OCI-LY3 (cell line): ENCODE measurements around the gene VGLL4.

Experiments
- EZH2phosphoT487 ChIP-seq: fragments of 200-600 bp; shearing (Covaris generic); IDR thresholded peaks from 2 replicates; pipeline ENCODE4 v1.6.1; 2018; ENCODE audit warnings: antibody characterized with exemption, mixed run types, low read depth
- TF ChIP-seq, protein P1 (sequence below): fragments of 200-600, 300-600 bp; sonication (generic); IDR thresholded peaks from 2 replicates; pipeline ENCODE4 v1.5.1; 2014; ENCODE audit warnings: antibody characterized with exemption, low read length, low read depth

DNA sequence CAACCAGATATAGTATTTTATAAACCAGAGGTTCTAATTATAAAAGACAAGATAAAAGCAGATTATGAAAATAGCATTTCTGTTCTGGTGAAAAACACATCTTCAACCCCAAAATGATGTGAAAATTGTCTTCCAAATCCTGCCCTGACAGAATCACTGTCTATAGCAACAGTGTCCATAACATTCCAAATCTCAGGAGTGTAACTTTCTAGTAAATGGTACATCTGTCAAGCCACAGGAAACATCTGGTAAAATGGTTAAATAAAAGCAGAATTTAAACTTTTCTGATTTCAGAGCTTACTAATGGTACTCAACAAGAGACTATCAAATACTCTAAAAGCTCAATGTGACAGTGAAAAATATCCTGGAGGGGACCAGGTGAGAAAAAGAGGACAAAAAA, 60.5 kb downstream of the VGLL4 start:
- TF ChIP-seq, protein P1, sequence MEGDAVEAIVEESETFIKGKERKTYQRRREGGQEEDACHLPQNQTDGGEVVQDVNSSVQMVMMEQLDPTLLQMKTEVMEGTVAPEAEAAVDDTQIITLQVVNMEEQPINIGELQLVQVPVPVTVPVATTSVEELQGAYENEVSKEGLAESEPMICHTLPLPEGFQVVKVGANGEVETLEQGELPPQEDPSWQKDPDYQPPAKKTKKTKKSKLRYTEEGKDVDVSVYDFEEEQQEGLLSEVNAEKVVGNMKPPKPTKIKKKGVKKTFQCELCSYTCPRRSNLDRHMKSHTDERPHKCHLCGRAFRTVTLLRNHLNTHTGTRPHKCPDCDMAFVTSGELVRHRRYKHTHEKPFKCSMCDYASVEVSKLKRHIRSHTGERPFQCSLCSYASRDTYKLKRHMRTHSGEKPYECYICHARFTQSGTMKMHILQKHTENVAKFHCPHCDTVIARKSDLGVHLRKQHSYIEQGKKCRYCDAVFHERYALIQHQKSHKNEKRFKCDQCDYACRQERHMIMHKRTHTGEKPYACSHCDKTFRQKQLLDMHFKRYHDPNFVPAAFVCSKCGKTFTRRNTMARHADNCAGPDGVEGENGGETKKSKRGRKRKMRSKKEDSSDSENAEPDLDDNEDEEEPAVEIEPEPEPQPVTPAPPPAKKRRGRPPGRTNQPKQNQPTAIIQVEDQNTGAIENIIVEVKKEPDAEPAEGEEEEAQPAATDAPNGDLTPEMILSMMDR: no peak
- TF ChIP-seq EZH2phosphoT487: no peak
